ENCODE measurements around the gene GPR62. TPM values are rescaled to one million over a fixed set of nuclear protein-coding genes. Genes with fewer than 3 reads are reported as not detected.

GPR62 gene
- polyA plus RNA-seq, 1 of the 3 experiments (the other 2 are of a cell fraction): 0.02 TPM

- Histone ChIP-seq H2AFZ (ENCODE audit: low read depth) (no peak overlapping the region), H3K79me2 (ENCODE audit: insufficient read depth) (no peaks in the 10 kb centered on the region), H3K27ac (ENCODE audit: low read depth in 2 of 2, low read length in 1 of 2) (no peak overlapping the region), H3K9me2 (no peaks in the 10 kb centered on the region), H3K9ac (no peak overlapping the region), H3K36me3 (replicated peaks in 1 of 2; ENCODE audit: control insufficient read depth in 1 of 2, insufficient read depth in 2 of 2, low read length in 1 of 2) (peaks cover 0 to 2% of the 10 kb centered on the region in 2 experiments), H3K4me2 (no peak overlapping the region), H3K4me1 (ENCODE audit: control insufficient read depth in 1 of 2, insufficient read depth in 2 of 2, low read depth in 1 of 2, low read length in 1 of 2) (peaks cover 11 to 12% of the 10 kb centered on the region in 2 experiments; a peak in 3 of 4 replicates), H3F3A (replicated peaks; ENCODE audit: insufficient read depth) (peaks cover 3% of the 10 kb centered on the region), H3K27me3 (ENCODE audit: insufficient read depth) (no peaks in the 10 kb centered on the region), H3K4me3 (ENCODE audit: low read depth in 2 of 2, low read length in 1 of 2) (no peak overlapping the region), H3K9me3 (no peaks in the 10 kb centered on the region), H4K20me1 (ENCODE audit: insufficient read depth) (no peaks in the 10 kb centered on the region)
- CTCF ChIA-PET: interaction anchor here (1.3 to 2.0 kb wide), 4 partner anchors 9 to 58 kb away, joined by 3 to 14 read pairs (median 4); partner anchors contain the start of genes ABHD14B and GPR62
- POLR2A ChIA-PET: no interaction called here
- no peak for TF ChIP-seq FOXM1 (IDR thresholded peaks at IDR 0.05; ENCODE audit: low read depth)
- no peak for TF ChIP-seq PBX3 (IDR thresholded peaks at IDR 0.05)
- no peak for TF ChIP-seq REST (IDR thresholded peaks at IDR 0.05; ENCODE audit: low read depth, low read length)
- TF ChIP-seq ZBTB33 (IDR thresholded peaks at IDR 0.05; ENCODE audit: borderline replicate concordance, low read depth): no peak
- no peak for TF ChIP-seq GABPA (IDR thresholded peaks at IDR 0.05; ENCODE audit: low read depth)
- TF ChIP-seq EP300 (IDR thresholded peaks at IDR 0.05; ENCODE audit: borderline replicate concordance in 1 of 2, low read depth in 1 of 2, low read length in 1 of 2): no peak
- TF ChIP-seq ELF1 (IDR thresholded peaks at IDR 0.05): no peak
- no peak for TF ChIP-seq FOXJ3 (CRISPR knock-in tag; IDR thresholded peaks at IDR 0.05)
- TF ChIP-seq MEF2A (IDR thresholded peaks at IDR 0.05; ENCODE audit: borderline replicate concordance, low read depth): no peak
- TF ChIP-seq JUND (IDR thresholded peaks at IDR 0.05): no peak
- no peak for TF ChIP-seq MXI1 (IDR thresholded peaks at IDR 0.05; ENCODE audit: low read depth, low read length)
- no peak for DNase-seq
- 97% methylated on average over 3 of the region's 4 CpGs for WGBS (ENCODE audit: low lambda C conversion rate)
Measured at GRCh38 chr3:51946796-51947195, 8.4 kb upstream of the GPR62 start.
